Lower lobe of right lung (tissue), 2 donors: ENCODE measurements around the gene RNF148. TPM values are rescaled to one million over a fixed set of nuclear protein-coding genes. Genes with fewer than 3 reads are reported as not detected.

Experiments used
- ATAC-seq, 2 donors: fragments of 200-7000 bp; cut with Tn5 transposase; one replicate each; pipeline ENCODE4 v1.9.1; 2020 to 2022; ENCODE audit warnings: mild to moderate bottlenecking in 2 of 2, moderate library complexity in 2 of 2
- DNase-seq: peaks from one replicate; pipeline ENCODE4 v3.0.0-alpha.2; 2020
- H3K27ac ChIP-seq: fragments of 200-600 bp; one replicate; pipeline ENCODE4 v1.8.0; 2022
- H3K27me3 ChIP-seq: fragments of 200-600 bp; one replicate; pipeline ENCODE4 v1.8.0; 2022; ENCODE audit warnings: low read depth
- H3K36me3 ChIP-seq: fragments of 200-600 bp; one replicate; pipeline ENCODE4 v1.8.0; 2022; ENCODE audit warnings: mild to moderate bottlenecking
- H3K4me1 ChIP-seq: fragments of 200-600 bp; one replicate; pipeline ENCODE4 v1.8.0; 2022
- H3K4me3 ChIP-seq: fragments of 200-600 bp; one replicate; pipeline ENCODE4 v1.8.0; 2022; ENCODE audit warnings: mild to moderate bottlenecking
- H3K9me3 ChIP-seq: fragments of 200-600 bp; one replicate; pipeline ENCODE4 v1.8.0; 2022
- CTCF ChIP-seq: fragments of 200-600 bp; IDR thresholded peaks from one replicate; pipeline ENCODE4 v1.8.0; 2022; ENCODE audit warnings: antibody characterized with exemption, mild to moderate bottlenecking
- intact Hi-C: fragments of 100-400 bp; cut with DNase I; formaldehyde crosslinking; loops from one replicate; pipeline ENCODE4 v1.11.0; 2022
- total RNA-seq: library from RNA; stranded (reverse); fragmentation: NEBNext Ultra II Directional; extraction: Animal tissue kit (Norgen Biotek cat#: 25700); gene quantifications from one replicate; pipeline ENCODE4 v1.2.1, GENCODE V29; 2021
- donor health status: DM: no; HTN: yes; CAD: no; lungs with severe emphysema.

The RNF148 gene
- total RNA-seq, 1 donor from 2014 or later = 1.5 TPM

DNA sequence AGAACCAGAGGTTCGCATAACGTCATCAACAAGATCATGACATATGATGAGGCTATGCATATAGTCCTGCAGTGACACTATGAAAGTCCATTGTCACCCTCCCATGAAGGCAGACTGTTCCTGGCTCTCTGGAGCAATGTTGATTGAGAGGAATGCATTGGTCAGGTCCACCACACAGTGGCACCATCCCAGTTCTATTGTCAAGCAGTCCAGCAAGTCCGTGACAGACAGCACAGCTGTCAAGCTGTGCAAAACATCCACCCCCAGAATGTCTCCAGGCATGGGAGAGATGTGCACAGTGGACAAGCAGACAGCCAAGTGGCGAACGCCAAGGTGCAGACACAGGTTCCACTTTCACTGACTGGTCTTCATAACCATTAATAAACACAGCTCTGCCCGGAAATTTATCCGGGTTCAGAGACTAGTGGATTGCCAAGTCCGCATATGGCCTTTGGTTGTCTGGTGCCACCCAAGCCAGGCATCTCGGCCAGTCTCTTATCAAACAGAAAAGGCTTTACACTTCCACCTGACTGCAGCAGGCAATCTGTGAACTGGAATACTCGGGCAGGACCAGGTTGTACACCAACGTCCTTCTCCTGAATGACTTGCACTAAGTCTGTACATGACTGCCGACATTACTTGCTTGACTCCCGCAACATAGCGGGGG, 11.0 kb downstream of the RNF148 start:
- no peaks in the 10 kb centered on the region for H3K27me3 ChIP-seq
- H3K4me1 ChIP-seq = no peaks in the 10 kb centered on the region
- no peak overlapping the region for H3K27ac ChIP-seq
- DNase-seq (no peak), ATAC-seq (no peak)
- no peaks in the 10 kb centered on the region for H3K36me3 ChIP-seq
- H3K9me3 ChIP-seq = no peaks in the 10 kb centered on the region
- TF ChIP-seq CTCF = no peak
- intact Hi-C loops = no loop called here
- H3K4me3 ChIP-seq = no peak overlapping the region

DNA sequence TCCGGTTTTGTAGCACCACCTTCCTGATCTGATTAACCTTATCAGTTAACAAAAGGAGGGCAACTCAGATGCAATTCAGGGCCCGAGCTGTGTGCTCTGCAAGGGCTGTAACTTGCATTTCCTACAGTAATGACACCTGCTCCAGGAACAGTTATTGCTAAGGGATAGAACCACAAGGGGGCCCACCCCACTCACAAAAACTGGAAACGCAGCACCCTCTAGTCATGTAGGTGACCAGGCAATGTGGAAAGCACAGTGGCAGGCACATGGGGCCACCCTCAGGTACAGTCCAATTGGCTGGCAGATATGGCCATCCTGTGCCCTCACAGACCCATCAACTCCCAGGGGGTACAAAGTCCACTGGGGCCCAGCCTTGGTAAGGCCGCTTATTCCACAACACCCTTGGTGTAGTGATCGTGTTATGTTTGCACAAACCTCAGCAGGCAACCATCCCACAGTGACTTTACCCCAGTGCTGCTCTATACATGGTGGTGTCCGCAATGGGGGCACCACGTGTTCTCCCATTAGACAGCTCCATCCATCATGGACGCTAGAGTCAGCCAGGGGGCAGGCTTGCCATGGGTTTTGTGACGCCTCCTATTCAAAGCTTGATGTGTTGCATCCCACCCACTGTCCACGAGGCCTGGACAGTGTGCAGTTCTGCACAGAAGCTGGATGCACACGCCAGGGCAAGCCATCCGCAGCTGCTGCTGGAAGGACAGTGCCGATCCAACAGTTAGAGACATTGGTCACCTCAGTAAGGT, 13.2 kb downstream of the RNF148 start:
- Histone ChIP-seq H3K36me3 (no peaks in the 10 kb centered on the region), H3K4me3 (no peak overlapping the region), H3K4me1 (no peaks in the 10 kb centered on the region), H3K9me3 (no peaks in the 10 kb centered on the region), H3K27ac (no peak overlapping the region), H3K27me3 (no peaks in the 10 kb centered on the region)
- DNase-seq = no peak
- intact Hi-C loops = no loop called here
- no peak for TF ChIP-seq CTCF
- ATAC-seq = peak in 1 of 2 donors; percentile 4

DNA sequence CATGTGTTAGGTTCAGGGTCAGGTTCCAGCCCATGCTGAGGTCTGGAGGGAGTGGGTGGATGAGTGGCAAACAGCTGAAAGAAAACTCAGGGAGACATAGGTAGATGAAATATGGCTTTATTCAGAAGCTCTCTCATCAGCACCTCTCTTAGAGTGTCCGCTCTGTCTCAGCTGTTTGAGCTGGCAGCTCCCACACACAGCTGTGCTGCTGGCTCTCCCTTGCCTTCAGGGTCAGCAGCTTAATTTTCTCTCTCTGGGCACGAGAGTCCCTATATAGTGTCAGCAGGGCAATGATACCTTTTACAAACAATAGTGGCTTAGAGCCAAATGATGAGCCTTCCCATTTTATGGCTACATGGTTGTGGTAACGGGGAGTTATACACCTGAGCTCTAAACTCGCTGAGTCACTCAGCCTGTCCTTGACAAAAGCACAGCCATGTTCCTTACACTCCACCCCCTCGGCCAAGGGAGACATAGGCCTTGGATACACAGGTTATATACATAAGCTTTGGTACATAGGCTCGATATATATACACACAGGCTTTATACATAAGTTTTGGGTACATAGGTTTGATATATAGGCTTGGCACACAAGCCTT, 14.2 kb downstream of the RNF148 start:
- ATAC-seq = no peak
- Histone ChIP-seq H3K27me3 (no peaks in the 10 kb centered on the region), H3K27ac (no peak overlapping the region), H3K4me1 (no peaks in the 10 kb centered on the region), H3K9me3 (no peaks in the 10 kb centered on the region), H3K36me3 (no peaks in the 10 kb centered on the region), H3K4me3 (no peak overlapping the region)
- no peak for TF ChIP-seq CTCF
- intact Hi-C loops = no loop called here
- DNase-seq = no peak

GRCh38 chr7:122686360-122686878, 16.3 kb downstream of the RNF148 start:
- H3K9me3 ChIP-seq = no peaks in the 10 kb centered on the region
- intact Hi-C loops = no loop called here
- H3K27ac ChIP-seq = no peak overlapping the region

DNA sequence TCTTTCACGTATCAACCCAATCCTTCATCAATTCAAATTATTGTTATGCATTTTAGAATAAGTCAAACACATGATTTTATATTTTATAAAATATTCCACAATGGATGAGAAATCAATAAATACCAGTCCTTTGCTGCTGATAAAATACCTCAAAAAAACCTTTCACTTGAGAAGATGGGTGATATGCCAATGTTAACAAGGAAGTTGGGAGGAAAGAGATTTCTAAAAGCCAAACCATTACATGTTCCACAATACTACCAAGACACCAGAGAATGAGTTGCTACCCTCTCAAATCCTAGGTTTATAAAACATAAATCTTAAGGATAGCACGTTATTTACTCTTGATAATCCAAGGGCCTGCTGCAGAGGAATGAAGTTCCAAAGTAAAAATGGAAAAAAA, 18.2 kb downstream of the RNF148 start:
- intact Hi-C loops = no loop called here
- Histone ChIP-seq H3K27me3 (no peaks in the 10 kb centered on the region), H3K36me3 (no peaks in the 10 kb centered on the region), H3K27ac (no peak overlapping the region), H3K4me1 (no peaks in the 10 kb centered on the region), H3K9me3 (no peaks in the 10 kb centered on the region), H3K4me3 (no peak overlapping the region)
- no peak for TF ChIP-seq CTCF
- ATAC-seq (no peak), DNase-seq (no peak)

More at GRCh38 chr7:122686360-122686878, 16.3 kb downstream of the RNF148 start:
- no peak for ATAC-seq
- no peak for DNase-seq
- TF ChIP-seq CTCF = no peak
- H3K27me3 ChIP-seq = no peaks in the 10 kb centered on the region
- H3K36me3 ChIP-seq = no peaks in the 10 kb centered on the region
- H3K4me3 ChIP-seq = no peak overlapping the region
- H3K4me1 ChIP-seq = no peaks in the 10 kb centered on the region
